ENCODE measurements around the gene ABCB4.

- no peak for TF ChIP-seq CTCF (IDR thresholded peaks at IDR 0.05)
- no peak for TF ChIP-seq POLR2A (IDR thresholded peaks at IDR 0.05)
- no peak for TF ChIP-seq POLR2AphosphoS5 (IDR thresholded peaks at IDR 0.05)
Observed at GRCh38 chr7:87426160-87426559, 49.3 kb downstream of the ABCB4 start.

All from upper lobe of left lung (tissue), 4 donors.